Pons (tissue), 1 donor: ENCODE measurements around the gene PCSK4.
"Not testable (repeated sequence)": the region's sequence is repeated elsewhere in the genome, so short reads cannot be mapped to it uniquely, and the experiment has no call there.

Source experiments
- DNase-seq: peaks from one replicate; pipeline ENCODE4 v3.0.0-alpha.2; 2016; ENCODE audit warnings: low spot score

Gene PCSK4

DNA sequence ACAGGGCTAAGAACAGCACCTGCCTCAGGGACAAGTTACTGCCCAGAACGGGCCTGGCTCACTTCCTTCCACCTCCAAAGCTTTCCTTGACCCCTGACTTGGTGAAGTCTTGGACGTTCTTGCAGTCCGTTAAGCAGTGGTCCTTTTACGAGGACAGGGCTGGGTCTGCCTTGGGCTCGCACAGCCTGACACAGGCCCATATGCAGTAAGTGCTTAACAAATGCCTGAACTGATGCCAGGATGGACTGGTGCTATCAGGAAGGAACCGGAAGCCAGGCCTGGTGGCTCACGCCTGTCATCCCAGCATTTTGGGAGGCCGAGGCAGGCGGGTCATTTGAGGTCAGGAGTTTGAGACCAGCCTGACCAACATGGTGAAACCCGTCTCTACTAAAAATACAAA, 31.9 kb upstream of the PCSK4 start:
- no peak for DNase-seq

DNA sequence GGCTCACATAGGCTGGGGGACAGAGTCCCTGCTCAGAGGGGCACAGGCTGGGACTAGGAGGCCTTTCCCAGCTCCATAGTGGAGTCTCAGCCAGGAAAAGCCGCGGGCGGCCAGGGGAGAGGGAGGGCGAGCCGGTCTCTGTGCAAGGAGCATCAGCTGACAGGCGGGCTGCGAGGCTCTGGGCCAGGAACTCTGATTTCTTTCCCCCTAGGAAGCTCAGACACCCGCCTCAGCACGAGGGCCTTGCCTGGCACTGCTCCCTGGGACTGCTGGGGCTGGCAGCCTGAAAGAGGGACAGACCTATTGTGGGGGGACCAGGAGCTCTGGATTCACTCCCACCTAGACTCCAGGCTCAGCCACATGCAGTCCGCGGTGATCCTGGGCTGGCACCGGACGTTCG, 31.5 kb upstream of the PCSK4 start:
- peak; percentile 36 for DNase-seq

DNA sequence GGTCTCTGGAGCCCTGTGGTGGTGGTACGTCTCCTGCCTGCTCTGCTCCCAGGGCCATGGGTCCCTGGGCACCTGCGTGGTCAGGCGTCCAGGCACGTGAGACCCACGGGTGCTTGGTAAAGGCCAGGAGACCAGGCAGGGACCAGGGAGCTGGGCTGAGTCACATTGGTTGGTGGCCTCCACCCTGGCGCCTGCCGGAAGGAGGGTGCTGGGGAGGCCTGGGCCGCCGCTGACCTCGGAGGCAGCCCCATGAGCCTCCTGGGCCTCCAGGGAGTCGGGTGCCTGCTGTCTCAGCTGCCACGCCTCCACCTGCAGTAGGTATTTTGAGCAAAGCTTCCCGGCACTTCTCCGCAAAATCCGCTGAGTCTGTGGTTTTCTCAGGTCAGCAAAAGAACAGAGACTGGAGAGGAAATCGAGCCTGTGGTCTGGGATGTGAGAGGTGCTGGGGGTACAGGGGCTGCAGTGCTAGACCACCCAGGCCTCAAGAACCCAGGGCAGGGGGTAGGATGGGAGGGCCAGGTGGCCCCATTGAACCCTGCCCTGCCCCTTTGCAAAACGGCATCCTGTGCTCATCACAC, 30.1 kb upstream of the PCSK4 start:
- DNase-seq = no peak

DNA sequence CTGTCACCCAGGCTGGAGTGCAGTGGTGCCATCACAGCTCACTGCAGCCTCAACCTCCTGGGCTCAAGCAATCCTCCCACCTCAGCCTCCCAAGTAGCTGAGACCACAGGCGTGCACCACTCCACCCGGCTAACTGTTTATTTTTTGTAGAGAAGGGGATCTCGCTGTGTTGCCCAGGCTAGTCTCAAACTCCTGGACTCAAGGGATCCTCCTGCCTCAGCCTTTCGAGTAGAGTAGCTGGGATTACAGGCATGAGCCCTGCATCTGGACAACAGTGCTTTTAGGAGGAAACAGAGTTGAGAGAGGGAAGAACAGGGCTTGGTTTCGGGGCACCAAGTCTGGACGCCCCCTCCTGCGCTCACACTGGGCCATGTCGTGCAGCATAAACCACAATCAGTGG, 29.7 kb upstream of the PCSK4 start:
- DNase-seq = not testable (repeated sequence)

DNA sequence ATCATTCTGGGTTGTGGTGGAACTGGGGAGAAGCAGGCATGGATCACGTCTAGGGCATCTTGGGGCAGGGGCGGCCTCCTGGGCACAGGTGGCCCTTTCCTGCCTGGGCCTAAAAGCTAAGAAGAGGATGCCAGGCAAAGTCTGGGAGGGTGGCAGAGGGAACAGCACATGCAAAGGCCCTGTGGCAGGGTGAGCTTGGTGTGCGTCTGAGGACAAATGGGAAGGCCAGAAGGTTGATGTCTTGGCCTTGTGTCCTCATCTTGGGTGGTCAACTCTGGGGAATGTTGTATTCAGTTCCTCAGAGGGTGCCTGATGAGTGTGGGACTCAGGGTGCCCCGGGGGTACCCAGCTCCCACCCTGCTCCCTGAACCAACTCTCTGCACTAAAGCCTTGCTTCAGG, 28.3 kb upstream of the PCSK4 start:
- DNase-seq = no peak

DNA sequence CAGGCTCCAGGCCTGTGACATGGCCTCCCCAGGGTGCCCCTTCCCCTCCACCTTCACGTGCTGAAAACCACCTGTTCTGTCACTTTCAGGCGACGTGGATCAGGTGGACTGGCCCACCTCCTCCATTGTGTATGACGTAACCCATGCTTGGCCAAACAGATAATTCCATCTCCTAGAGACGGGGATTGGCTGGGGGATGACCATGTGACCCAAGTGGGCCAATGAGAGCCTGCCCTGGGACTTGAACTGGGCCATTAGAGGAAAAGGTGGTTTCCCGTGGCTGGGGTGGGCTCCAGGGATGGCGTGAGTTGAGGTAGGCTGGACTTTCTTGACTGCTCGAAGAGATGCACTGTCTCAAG, 26.2 kb upstream of the PCSK4 start:
- DNase-seq = no peak

DNA sequence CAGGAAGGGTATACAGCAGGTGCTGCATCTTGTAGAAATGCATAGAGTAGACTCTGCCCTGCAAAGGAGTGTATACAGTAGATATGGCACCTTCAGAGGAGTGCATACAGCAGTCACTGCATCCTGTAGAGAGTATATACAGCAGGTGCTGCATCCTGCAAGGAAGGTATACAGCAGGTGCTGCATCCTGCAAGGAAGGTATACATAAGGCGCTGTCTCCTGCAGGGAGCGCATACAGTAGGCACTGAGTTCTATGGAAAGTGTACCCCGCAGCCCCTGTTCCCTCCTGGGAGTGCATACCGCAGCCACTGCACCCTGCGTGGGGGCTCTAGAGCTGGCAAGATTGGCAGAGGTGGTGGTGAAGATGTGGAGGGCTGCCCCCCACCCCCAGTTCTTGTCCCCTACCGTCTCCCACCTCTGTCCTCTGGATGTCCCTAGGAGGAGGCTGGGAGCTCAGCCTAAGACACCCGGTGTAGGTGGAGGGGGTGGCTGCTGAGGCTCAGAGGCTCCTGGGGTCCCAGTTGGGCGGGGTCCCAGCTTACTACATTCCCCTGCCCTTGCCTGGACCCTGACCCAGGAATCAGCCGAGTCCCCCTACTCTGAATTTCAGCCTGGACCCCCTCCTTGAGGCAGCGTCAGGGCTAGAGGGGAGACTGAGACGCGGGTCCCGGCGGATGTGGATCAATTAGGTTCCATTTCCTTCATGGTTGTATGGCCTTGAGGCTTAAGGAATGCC, 25.0 kb upstream of the PCSK4 start:
- no peak for DNase-seq

DNA sequence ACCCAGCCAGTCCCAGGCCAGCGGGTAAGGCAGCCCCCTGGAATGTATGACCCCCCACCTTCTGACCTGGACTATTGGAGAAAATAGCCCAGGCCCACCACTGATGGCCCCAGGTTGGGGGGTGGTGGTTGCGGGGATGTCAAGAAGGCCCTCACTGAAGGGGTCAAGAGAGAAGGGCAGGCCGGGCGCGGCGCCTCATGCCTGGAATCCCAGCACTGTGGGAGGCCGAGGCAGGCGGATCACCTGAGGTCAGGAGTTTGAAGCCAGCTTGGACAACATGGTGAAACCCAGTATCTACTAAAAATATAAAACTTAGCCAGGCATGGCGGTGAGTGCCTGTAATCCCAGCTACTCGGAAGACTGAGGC, 24.1 kb upstream of the PCSK4 start:
- no peak for DNase-seq

DNA sequence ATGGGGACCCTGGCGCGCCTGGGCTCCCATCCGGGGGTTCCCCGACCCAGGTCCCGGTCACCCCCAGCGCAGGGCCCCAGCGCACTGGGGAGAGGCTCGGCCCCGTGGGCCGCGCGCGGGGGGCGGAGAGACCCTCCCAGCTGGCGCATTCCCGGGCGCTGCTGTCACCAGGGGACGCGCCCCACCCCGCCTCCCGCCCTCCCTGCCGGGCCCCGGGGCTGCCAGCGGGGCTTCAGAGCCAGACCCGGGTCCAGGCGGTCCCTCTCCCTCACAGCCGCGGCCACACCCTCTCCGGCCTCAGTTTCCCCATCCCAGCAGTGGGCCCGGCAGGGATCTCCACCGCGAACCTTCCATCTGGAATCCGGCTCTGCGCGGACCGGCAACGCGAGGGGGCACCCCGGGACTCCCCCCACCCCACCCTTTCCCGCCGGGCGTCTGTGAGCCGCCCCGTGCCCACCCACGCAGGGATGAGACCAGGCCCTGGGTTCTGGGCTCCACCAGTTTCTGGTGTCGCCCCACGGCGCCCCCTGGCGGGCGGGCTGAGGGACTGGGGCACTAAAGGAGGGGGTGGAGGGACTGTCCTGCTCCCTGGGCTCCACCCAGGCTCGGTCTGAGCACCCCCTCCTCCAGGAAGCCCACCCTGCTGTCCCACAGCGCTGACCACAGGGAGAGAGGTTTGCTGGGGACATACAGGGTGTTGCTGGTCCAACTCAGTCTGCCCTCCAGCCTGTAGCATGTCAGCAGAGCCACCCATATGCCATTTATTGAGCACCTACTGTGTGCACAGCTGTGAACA, 23.5 kb upstream of the PCSK4 start:
- no peak for DNase-seq

DNA sequence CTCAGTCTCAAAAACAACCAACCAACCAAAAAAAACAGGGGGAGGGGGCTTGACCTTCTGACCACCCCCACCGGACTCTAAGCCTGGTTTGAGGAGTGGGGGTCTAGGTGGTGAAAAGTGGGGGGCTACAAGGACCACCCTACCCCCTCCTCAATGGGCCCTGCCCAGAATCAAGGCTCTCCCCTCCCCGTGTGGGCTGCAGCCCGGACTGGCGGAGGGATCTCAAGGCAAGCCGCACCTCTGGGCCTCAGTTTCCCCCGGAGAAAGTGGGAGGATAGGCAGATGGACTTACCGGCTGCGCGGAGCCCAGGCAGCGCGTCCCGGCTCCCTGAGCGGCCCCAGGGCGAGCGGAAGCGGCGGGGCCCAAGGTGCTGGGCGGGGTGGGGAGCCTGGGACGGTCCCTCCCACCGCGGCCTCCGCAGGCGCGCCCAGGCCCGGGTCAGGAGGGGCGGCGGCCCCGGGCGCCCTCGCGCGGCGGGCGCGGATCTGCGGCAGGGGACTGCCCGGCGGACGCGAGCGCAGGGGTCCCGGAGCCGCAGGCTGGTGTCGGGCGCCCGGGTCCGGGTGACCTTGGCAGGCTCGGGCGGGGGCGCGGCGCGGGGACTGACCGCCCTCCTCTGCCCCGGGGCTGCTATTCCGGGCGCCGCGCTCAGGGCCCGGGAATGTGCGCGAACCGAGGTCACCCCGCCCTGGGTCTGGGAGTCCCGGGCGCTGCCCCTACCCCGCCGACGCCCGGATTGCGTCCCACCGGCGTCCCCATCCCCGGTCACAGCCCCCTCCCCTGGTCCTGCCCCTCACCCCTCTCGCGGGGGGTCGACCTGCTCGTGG, 22.7 kb upstream of the PCSK4 start, which contains the start of gene ADAMTSL5:
Gene ADAMTSL5, minus strand, starts transcription at position 349 of the 828 bp plus-strand sequence. CDS start 2,076 bp downstream, outside the sequence.
- no peak for DNase-seq

DNA sequence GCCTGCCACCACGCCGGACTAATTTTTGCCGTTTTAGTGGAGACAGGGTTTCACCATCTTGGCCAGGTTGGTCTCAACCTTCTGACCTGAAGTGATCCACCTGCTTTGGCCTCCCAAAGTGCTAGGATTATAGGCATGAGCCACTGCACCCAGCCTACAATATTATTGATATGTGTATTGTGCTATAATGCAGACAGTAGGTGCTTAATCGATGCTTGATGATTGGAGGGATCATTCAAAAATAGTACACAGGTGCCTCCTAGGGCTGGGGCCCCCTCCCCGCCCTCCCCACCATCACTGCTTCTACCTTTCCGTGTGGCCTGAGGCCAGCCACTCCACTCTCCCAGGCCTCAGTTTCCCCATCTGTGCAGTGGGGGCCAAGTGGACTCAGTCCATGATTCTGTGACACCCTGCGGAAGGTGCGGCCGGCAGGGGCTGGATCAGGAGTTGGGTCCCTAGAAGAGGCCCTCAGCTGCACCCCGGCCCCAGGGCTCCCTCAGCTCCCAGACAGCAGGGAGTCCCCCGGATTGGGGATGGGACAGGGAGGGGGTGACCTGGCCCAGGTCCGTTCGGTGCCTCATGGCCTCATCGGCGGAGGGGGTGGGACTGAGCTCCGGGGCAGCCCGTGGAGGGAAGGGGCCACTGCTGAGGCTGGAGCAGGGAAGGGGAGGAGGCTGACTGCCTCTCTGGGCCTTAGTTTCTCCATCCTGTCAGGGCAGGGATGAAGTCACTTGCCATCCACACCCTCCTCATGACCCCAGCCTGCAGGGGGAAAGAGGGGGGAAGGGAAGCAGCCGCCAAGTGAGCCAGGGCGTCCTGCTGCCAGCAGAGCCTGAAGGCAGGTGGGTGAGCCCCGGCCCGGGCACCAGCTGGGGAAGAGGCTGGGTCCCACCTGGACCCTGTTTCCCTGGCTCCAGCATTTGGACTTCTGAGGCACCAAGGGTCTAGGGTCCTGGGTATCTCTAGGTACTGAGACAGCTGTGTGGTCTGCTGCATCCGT, 21.5 kb upstream of the PCSK4 start:
- DNase-seq = no peak

DNA sequence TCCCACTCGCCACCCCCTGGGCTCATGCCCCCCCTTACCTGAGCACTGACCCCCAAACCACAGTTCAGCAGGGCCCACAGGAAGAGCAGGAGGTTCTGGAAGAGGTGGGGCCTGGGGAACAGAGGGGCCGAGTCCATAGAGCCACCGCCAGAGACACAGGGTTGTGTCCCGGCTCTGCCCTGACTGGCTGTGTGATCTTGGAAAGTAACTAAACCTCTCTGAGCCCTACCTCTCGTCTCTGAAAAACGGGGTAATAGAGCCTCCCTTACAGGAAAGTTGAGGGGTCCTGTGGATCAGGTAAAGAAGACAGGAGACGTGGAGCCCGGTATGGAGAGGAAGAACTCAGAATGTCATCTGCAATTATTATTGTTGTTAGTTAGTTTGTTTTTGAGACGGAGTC, 20.7 kb upstream of the PCSK4 start:
- no peak for DNase-seq

DNA sequence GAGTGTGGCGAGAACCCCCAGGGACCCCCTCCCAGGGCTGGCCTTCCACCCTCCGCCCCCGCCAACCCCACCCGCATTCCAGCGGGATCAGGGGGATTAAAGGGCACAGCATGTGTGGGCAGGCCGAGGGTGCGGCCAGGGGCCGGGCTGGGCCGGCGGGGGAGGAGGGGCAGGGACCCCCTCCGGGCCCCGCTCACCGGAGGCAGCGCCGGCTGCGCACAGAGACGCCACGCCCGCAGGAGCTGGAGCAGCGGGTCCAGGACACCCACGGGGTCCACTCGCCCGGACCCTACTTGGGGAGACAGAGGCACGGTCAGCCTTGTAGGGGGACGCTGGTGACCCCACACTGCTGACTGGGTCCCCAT, 20.3 kb upstream of the PCSK4 start:
- no peak for DNase-seq

DNA sequence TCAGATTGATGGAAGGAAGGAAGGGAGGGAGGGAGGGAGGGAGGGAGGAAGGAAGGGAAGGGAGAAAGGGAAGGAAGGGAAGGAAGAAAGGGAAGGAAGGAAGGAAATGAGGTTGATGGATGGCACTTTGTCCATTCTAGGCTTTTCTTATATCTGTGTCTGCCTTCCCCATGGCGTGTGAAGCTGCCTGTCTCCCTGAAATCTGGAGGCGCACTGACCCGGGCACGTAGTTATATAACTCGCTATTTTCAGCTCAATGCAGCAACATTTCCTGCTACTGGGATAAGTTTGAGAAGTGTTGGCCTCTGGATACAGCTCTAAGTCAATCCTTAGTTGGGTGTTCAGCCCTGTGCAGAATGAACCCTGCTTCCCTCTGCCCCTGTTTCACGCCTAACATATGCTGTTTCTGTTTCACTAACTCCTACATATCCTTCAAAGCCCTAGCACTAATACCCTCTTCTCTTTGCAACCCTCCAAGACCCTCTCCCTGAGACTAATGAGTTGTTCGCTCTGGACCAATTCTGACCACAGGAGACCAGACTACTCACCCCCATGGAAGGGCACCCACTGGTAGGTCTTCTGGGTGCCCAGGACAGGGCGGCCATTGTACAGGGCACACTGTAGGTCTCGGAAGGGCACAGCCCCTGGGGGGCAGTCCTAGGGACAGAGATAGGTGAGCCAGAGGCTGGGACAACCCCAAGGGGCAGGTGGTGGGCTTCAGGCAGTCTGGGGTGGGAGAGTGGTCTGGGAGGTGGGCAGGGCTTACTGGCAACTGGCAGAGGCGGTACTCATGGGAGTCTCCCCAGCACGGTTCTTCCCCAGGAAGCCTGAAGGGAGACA, 19.7 kb upstream of the PCSK4 start:
- no peak for DNase-seq

DNA sequence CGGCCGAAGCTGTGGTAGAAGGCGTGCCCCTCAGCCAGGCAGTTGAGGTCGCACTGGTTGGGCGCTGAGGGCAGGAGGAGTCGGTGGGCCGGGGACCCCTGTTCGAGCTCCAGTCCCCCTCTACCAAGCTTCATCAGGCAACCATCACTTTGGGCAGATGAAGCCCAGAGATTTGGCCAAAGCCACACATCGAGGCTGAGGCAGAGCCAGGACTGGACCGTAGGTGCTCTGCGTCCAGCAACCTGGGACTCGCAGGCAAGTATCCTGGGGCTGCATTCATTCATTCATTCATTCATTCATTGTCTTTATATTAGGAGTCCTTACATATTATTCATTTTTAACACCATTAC, 18.3 kb upstream of the PCSK4 start:
- DNase-seq = no peak

DNA sequence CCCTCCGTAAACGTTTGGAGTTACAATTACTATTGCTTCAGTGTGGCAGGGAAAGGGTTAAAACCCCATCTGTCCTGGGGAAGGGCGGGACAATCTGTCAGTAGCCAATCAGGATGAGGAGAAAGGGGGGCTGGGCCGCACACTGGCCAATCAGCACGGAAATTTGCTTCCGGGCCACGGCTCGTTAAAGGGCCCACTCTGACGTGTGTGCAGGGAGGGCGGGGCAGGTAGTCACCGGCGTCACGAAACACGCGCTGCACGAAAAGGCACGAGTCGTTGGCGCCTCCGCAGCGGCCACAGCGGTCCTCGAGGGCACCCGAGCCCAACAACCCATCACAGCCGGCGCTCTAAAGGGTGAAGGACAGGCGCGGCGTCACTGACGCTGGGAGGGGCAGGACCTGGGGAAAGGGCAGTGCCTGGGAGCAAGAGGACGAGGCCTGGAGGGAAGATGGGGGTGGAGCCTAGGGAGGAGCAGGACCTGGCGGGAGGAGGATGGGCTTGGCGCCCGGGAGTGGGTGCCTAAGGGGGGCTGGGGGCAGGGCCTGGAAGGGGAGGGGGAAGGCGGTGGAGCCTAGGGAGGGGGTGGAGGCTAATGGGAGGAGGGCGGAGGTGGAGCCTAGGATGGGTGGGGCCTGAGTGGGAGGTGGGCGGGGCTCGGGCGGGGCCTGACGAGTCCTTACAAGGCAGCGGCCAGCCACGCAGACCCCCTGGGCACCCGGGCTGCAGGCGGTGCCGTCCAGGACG, 17.8 kb upstream of the PCSK4 start:
- DNase-seq = peak; percentile 90

DNA sequence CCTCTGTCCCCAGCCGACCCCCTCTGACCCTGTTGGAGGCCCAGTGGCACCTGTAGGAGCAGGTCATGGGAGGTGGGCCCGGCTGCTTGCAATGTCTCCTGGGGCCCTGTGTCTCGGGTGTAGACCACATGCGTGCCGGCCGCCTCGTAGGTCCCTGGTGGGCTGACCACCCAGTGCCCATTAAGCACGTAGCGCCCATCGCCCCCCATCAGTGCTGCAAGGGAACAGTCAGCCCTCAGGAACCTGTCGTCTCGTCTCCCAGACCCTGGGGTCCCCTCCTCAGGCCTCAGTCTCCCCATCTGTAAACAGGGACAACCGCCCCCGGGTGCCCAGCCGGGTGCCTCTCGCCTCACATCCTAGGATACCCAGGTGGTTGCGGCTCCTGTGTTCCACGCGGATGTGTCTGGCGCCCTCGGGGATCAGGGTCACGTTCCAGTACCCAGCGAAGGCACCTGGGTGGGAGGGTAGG, 17.1 kb upstream of the PCSK4 start:
- DNase-seq = no peak

DNA sequence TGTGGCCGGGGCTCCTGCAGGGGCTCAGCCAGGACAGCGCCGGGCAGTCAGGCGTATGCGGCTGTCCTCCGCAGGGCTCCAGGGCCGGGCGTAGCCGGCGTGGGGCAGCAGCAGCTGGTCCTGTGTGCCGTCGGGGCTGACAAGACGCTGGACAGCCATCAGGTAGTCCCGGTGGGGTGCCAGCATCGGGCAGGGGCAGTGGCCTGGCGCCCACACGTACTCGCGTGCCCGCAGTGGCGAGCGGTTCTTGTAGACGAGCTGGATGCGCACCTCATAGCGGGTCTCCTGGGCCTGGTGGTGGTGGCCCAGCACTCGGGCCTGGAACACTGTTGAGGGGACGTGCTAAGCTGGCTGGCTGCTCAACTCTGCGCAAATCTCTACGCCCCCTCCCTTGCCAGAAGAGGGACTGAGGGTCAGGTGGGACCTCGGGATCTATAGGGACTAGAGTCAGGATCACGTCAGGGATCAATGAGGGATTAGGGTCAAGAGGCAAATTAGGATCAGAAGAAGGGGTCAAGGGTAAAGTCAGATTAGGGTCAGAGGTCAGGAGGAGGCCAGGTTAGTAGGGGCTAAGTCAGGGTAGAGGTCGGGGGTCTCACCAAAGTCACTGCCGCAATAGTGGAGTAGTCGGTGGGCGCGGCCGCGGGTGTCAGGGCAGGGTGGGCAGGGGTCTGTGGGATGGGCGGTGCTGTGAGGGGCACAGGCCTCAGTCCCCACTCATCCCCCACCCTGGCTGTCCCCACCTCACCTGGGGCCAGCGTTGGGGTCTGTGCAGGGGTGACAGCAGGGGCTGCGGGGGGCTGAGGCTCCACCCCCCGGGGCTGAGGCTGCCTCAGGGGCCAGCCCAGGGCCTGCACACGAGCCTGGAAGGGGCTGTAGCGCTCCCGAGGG, 16.1 kb upstream of the PCSK4 start:
- no peak for DNase-seq

DNA sequence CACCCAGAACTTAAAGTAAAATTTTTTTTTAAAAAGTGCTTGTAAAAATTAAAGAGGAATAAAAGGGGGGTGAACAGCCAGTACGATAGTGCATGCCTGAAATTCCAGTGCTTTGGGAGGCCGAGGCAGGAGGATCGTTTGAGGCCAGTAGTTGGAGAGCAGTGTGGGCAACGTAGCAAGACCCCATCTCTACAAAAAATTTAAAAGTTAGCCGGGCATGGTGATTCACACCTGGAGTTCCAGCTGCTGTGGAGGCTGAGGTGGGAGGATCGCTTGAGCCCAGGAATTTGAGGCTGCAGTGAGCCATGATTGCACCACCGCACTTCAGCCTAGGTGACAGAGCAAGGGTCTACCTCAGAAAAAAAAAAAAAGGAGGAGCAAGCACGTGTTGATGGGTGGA, 14.9 kb upstream of the PCSK4 start:
- DNase-seq = no peak
